ENCODE data around the gene MACROH2A1.

Gene MACROH2A1

DNA sequence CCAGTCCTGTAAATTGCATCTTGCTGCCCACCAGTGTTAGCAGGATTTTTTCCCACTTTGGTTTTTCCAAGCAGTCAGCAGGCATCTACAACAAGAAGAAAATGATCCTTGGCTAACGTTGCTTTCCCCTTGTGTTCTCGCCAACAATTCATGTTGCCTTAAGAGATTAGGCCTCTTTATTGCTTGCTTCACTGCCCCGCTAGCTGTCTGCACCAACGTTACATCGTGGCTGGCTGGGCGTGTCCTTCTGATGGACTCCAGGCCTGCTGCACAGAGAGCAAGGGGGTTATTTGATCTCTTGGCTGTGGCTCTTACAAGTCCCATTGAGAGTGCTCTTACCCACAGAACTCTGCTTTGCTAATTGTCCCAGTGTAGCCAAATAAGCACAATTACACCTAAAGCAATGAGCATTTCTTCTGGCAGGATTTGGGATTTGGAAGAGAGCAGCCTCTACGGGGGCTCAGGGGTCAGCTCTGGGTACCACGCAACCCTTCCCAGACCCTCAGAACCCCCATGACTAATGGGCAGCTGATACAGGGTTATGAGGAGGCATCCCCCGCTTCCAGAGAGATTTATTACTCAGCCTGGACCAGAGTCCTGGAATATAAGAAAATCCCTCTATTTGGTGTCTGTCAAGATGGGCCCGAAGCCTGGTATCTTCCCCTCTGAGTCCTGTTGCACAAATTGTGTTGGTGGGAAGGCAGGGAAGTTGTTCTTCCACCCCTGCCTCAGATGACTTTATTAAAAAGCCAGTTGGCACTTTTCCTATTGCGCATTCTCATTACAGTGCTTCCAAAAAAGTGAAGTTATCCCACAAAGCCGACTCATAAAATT is 30.5 kb upstream of the MACROH2A1 start:
- TF ChIP-seq, protein P1, sequence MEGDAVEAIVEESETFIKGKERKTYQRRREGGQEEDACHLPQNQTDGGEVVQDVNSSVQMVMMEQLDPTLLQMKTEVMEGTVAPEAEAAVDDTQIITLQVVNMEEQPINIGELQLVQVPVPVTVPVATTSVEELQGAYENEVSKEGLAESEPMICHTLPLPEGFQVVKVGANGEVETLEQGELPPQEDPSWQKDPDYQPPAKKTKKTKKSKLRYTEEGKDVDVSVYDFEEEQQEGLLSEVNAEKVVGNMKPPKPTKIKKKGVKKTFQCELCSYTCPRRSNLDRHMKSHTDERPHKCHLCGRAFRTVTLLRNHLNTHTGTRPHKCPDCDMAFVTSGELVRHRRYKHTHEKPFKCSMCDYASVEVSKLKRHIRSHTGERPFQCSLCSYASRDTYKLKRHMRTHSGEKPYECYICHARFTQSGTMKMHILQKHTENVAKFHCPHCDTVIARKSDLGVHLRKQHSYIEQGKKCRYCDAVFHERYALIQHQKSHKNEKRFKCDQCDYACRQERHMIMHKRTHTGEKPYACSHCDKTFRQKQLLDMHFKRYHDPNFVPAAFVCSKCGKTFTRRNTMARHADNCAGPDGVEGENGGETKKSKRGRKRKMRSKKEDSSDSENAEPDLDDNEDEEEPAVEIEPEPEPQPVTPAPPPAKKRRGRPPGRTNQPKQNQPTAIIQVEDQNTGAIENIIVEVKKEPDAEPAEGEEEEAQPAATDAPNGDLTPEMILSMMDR (IDR thresholded peaks at IDR 0.05; ENCODE audit: low read depth, low read length, missing control alignments) = no peak
- H3K4me3 ChIP-seq (ENCODE audit: low read depth, low read length) = no peak overlapping the region
- DNase-seq (ENCODE audit: low read depth) = no peak
- in situ Hi-C loops (cut with HindIII; ENCODE audit: low sequenced_read_pairs) = no loop called here

GRCh38 chr5:135428586-135428985 is 29.6 kb upstream of the MACROH2A1 start:
- no peak for DNase-seq (ENCODE audit: low read depth)
- in situ Hi-C loops (cut with HindIII; ENCODE audit: low sequenced_read_pairs) = no loop called here
- TF ChIP-seq, protein P1 (IDR thresholded peaks at IDR 0.05; ENCODE audit: low read depth, low read length, missing control alignments) = no peak
- no peak overlapping the region for H3K4me3 ChIP-seq (ENCODE audit: low read depth, low read length)

DNA sequence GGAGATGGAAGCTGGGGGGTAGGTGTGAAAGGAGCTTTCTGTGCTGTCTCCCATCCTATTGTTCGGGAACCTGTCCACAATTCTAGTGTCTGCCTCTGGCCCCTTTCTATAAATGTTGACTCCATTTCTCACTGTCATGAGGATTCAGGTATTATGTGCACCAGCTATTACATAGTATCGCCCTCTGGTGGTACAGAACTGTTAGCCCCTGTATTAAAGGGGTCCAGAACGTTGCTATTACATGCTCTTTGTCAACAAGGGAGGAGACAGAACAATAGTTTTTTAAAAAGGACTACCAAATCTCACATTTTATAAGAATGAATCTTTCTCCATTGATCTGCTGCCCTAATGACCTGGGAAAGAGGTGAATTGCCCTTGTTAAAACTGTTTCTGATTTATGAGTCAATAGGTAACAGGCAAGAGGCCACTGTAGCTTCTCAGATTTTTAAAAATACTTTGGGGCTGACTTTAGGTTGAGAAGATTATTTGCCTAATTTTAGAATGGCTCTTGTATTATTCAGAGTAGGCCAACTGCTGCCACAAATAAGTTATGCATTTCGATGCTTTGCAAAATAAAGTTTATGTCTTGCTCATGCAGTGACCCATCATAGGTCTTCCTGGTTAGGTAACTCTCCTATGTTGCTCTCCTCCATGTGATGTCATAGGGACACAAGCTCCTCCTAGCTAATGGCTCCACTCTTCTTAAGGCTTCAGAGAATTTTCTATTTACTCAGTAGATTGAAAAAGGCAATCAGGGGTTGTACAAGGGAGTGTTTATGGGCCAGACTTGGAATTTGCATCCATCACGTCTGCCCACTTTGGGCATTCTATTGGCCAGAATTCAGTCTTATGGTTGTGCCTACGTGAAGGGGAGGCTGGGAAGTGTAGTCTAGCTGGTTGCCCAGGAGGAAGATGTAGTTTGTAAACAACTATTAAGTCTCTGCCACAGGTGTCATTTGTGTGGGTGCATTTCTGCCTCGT is 27.4 kb upstream of the MACROH2A1 start:
- DNase-seq (ENCODE audit: low read depth) = no peak
- no peak overlapping the region for H3K4me3 ChIP-seq (ENCODE audit: low read depth, low read length)

DNA sequence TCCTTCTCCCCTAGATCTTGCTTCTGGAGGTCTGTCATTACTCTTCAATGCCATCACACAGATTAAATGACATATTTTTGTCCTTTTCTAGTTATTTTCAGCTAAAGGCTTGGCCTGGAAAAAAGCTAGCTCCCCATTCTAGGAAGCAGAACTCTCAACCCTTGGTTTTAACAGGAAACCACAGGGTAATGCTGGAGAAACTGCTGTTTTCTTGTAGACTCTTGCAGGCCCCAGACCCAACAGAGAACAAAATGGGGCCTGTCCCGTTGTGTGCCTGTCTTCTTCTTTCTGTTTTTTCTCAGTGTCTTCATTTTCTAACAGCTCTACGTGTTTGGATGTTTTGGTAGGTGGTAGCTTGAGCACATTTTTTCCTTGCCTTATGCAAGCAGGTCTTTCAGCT is 26.6 kb upstream of the MACROH2A1 start:
- in situ Hi-C loops (cut with HindIII; ENCODE audit: low sequenced_read_pairs) = no loop called here
- H3K4me3 ChIP-seq (ENCODE audit: low read depth, low read length) = no peak overlapping the region
- no peak for DNase-seq (ENCODE audit: low read depth)
- TF ChIP-seq, protein P1 (IDR thresholded peaks at IDR 0.05; ENCODE audit: low read depth, low read length, missing control alignments) = no peak

More for the DNA sequence above, 27.4 kb upstream of the MACROH2A1 start:
- TF ChIP-seq, protein P1 (IDR thresholded peaks at IDR 0.05; ENCODE audit: low read depth, low read length, missing control alignments) = peak; percentile 78
- in situ Hi-C loops (cut with HindIII; ENCODE audit: low sequenced_read_pairs) = no loop called here

DNA sequence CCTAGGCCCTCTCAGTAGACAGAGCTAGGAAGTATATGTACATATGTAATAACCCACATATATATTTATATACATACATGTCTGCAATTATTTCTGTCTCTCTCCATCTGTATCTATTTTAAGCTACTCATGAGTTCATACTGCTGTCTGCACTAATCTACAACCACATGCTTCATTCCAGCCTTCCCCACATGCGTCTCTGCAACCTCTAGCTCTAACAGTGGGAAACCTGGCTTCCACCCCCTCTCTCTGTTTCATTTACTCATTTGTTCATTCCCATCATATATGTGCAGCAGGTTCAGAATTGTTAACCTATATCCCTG is 24.8 kb upstream of the MACROH2A1 start:
- in situ Hi-C loops (cut with HindIII; ENCODE audit: low sequenced_read_pairs) = no loop called here
- no peak for DNase-seq (ENCODE audit: low read depth)
- no peak overlapping the region for H3K4me3 ChIP-seq (ENCODE audit: low read depth, low read length)
- TF ChIP-seq, protein P1 (IDR thresholded peaks at IDR 0.05; ENCODE audit: low read depth, low read length, missing control alignments) = no peak

GRCh38 chr5:135423146-135423845 is 24.3 kb upstream of the MACROH2A1 start:
- no peak for DNase-seq (ENCODE audit: low read depth)
- TF ChIP-seq, protein P1 (IDR thresholded peaks at IDR 0.05; ENCODE audit: low read depth, low read length, missing control alignments) = no peak
- H3K4me3 ChIP-seq (ENCODE audit: low read depth, low read length) = no peak overlapping the region
- in situ Hi-C loops (cut with HindIII; ENCODE audit: low sequenced_read_pairs) = no loop called here
